Cardiac septum (tissue), 1 donor: ENCODE data around the gene SMIM20. TPM values are rescaled to one million over a fixed set of nuclear protein-coding genes. Genes with fewer than 3 reads are reported as not detected.
"Not testable (repeated sequence)": the region's sequence is repeated elsewhere in the genome, so short reads cannot be mapped to it uniquely, and the experiment has no call there.

Source experiments
- DNase-seq: peaks from one replicate; pipeline ENCODE4 v3.0.0-alpha.2; 2020; ENCODE audit warnings: low spot score
- intact Hi-C: fragments of 100-400 bp; cut with DNase I; formaldehyde crosslinking; loops from one replicate; pipeline ENCODE4 v1.14.0; 2022
- total RNA-seq: library from RNA; stranded (reverse); fragmentation: NEBNext Ultra II Directional; extraction: Animal tissue kit (Norgen Biotek cat#: 25700); gene quantifications from one replicate; pipeline ENCODE4 v1.2.1, GENCODE V29; 2021
- donor health status: DM: no; HTN: no; CAD: no.

SMIM20 gene
- total RNA-seq, 1 donor from 2014 or later, result 34.7 TPM

GRCh38 chr4:25889589-25890503 lies 24.2 kb upstream of the SMIM20 start:
- intact Hi-C loops, result no loop called here

GRCh38 chr4:25890571-25891485 lies 23.2 kb upstream of the SMIM20 start:
- intact Hi-C loops, result no loop called here
- no peak for DNase-seq

More at GRCh38 chr4:25889589-25890503, 24.2 kb upstream of the SMIM20 start:
- DNase-seq, result no peak

- intact Hi-C loops, result no loop called here
- DNase-seq, result no peak
Observed at GRCh38 chr4:25892796-25893195, 21.2 kb upstream of the SMIM20 start.

DNA sequence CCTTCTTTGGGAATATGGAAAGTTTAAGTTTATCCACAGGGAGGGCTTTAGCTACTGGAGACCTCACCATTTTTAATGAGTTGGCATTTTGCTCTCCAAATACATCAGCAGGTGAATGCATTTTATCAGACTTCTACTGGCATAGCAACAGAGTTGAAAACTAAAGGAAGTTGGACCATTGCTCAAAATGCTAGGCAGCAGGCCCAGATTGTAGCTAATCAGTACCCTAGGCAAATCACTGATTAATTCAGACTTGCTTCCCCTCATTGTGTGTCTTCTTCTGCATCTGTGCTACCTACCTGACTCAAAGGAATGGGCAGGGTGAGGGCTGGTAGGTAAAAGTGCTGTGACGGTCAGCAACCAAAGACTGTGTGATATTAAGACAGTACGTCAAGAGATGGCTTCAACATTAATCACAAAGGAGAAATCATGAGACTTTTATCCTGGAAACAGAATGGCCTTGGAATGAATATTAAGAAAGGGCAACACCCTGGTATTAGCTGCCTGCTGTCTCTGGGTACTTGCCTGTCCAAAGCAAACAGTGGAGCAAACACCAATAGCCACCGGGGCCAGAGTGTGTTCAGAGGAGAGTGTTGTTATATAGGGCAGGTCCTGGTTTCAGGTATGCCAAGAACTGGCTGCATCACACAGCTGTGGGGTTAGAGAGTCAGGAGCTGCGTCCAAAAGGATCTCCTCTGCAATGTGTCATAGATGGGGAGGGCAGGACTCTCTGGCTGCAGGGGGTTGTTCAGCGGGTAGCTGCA lies 17.1 kb upstream of the SMIM20 start:
- no peak for DNase-seq
- intact Hi-C loops, result no loop called here

GRCh38 chr4:25900310-25900709 lies 13.7 kb upstream of the SMIM20 start:
- intact Hi-C loops, result no loop called here
- no peak for DNase-seq

DNA sequence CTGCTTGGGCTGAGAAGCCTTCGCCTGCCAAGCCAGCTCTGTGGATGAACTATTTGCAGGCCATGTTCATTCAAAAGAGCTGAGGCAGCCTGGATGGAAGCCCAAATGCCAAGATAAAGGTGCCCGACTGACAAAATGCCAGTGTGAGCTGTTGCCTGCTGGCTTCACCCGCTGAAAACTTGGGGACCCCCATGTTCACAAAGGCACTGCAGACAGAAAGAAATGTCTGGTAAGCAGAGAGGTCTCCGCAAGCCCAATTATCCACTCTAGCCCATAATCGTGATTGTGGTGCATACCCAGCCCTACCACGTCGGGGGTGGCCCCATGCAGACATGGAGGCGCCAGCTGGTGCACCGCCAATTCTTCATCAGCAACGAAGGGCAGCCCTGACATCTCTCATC lies 13.0 kb upstream of the SMIM20 start:
- no peak for DNase-seq
- intact Hi-C loops, result no loop called here

DNA sequence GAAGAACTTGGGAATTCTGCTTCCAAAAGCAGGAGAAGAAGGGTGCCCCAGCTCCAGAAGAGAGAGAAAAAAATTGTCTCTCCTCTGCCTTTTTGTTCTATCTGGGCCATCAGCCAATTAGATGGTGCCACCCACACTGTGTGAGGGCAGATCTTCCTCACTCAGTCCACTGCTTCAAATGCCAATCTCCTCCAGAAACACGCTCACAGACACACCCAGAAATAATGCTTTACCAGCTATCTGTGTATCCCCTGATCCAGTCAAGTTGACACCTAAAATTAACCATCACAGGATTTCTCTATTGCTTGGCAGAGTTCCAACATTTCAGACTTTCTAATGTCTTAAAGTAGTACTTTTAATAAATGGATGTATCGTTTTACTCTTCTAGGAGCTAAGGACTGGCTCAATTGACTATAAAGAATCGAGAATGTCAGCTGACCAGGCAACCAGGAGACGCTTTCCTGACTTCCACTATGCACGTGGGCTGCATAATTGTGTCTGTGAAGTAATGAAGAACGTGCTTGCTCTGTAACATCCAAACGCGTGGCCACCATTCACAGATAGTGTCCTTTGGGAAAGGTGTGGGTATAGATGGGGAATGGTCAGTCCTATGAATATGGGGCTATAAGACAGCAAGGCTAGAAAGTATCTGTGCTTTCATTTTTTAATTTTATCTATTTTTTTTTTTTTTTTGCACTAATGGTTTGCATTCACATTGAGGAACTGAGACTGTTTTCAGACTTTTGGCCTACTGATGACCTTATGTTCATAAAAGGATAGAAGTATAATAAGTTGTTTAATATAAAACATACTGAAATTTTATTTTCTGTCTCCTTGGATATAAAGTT lies 9.9 kb upstream of the SMIM20 start:
- intact Hi-C loops, result no loop called here
- DNase-seq, result no peak

GRCh38 chr4:25904748-25905082 lies 9.3 kb upstream of the SMIM20 start:
- DNase-seq, result no peak
- intact Hi-C loops, result no loop called here

DNA sequence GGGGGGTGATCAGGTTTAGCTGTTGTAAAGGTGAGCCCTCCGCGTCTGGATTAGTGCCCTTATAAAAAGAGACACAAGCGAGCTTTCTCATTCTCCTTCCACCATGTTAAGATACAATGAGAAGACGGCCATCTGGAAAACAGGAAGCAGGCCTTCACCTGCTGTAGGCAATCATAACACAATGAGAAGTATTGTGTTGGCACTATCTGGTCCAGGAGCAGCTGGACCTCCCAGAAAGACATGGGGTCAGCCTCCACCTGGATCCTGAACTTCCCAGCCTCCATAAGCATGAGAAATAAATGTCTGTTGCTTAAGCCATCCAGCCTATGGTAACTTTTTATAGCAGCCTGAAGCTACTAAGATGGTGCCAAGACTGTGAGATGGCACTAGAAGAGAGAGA lies 8.6 kb upstream of the SMIM20 start:
- no peak for DNase-seq
- intact Hi-C loops, result no loop called here

DNA sequence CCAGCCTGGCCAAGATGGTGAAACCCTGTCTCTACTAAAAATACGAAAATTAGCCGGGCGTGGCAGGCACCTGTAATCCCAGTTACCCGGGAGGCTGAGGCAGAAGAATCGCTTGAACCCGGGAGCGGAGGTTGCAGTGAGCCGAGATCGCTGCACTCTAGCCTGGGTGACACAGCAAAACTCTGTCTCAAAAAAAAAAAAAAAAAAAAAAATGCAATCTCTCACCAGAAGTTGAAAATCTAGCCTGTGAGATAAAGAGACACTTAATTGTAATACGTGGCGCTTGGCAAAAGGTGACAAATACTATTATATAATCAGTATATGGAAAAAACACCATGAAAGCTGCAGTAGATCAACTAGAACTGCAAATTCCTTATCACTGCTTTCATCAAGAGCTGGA lies 7.9 kb upstream of the SMIM20 start:
- intact Hi-C loops, DNase-seq: not testable (repeated sequence)

DNA sequence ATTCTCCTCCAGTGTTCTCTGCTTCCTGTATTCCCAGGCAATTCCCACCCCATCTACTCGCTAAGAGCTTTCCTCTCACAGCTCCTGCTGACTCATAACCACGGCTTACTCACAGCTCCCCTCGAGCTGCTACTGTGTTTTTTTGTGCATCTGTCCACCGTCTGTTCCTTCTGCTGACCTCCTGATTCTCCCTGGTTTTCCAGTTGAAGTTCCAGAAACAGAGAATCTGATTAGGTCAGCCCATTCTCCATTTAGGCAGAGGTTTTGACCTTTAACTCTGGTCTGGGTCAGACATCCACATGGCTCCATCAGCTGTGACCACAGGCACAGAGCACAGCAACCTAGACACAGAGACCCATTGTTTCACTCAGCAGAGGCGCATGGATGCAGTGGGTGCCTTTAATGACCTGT lies 5.5 kb upstream of the SMIM20 start:
- intact Hi-C loops, result no loop called here
- no peak for DNase-seq

DNA sequence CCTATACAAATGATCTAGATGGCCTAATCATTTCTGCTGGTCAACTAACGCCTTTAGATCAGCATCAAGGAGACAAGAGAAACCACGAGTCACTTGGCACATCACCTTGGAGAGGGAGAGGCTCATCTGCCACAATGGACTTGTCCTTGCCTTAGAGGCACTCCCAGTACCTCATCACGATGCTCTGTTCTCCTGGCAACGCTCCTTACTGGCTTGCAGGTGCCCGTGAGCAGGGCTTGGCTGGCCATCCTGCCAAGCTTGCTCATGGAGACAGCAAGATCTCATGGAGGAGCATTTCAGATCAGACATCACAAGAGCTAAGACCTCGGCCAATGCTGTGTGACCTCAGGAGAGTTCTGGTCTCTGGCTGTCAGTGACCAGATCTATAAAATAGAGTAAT lies 2.7 kb upstream of the SMIM20 start:
- intact Hi-C loops, result loop anchor here (5.0 kb wide), 1 partner anchor 1329 kb away; the partner anchor contains the start of gene DHX15
- DNase-seq, result no peak

GRCh38 chr4:25913056-25913850 lies 767 bp upstream of the SMIM20 start:
- intact Hi-C loops, result loop anchor here (5.0 kb wide), 1 partner anchor 1331 kb away; the partner anchor contains the start of gene DHX15
- peak; percentile 78 for DNase-seq

DNA sequence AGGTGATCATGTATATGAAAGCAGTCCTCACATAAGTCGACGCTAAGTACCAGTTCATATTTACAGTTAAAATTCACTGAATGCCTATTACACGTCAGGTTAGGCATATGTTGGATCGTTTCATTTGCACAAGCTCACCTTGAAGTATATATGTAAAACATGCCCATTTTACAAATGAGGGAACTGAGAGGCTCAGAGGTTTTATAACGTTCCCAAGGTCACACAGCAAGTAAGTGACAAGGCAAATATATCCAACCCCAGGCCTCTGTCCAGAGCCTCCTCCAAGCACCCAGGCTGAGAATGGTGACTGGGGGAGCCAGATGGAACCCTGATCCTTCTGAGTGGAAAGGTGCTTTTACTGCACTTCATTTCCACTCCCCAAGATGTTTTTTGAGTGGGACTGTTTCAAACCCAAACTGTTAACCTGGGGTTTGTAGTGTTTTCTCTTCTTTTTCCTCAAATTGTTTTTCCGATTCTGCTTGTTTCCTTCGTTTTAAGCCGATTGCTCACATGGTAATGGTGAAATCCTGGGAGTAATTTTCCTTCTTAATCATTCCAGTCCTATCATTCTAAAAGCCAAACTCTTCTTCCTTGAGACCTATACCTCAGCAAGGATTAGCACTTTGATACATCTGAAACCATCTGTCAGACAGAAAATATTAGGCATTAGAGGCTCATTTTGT lies 791 bp downstream of the SMIM20 start:
- no peak for DNase-seq
- intact Hi-C loops, result loop anchor here (5.0 kb wide), 1 partner anchor 1333 kb away; the partner anchor contains the start of gene DHX15

- intact Hi-C loops, result no loop called here
- DNase-seq, result no peak
Observed at GRCh38 chr4:25915353-25915705, 1.3 kb downstream of the SMIM20 start.

DNA sequence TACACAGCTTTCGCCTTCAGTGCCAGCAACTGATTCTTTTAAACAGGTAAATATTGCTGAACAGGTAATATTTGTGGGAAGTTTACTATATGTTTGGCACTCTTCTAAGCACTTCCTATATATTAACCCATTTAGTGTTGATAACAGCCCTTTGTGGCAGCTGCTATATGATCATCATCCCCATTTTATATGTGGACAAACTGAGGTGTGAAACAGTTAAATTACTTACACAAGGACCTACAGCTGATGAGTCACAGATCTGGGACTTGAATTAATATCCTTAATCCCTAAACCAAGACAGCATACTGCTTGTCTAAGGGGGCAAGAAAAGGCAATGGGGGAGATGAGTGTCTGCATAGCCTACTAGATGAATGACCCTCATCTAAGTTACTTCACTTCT lies 2.9 kb downstream of the SMIM20 start:
- DNase-seq, result no peak
- intact Hi-C loops, result no loop called here

- intact Hi-C loops, result loop anchor here (5.0 to 10.0 kb wide), 2 partner anchors 403 to 505 kb away; partner anchors contain the start of gene RBPJ
Observed at GRCh38 chr4:25919676-25920075, 5.7 kb downstream of the SMIM20 start.

More at GRCh38 chr4:25919676-25920075, 5.7 kb downstream of the SMIM20 start:
- no peak for DNase-seq
